Measurements from ENCODE around the gene CDHR5.
"Not testable (repeated sequence)": the region's sequence is repeated elsewhere in the genome, so short reads cannot be mapped to it uniquely, and the experiment has no call there.

The CDHR5 gene

DNA sequence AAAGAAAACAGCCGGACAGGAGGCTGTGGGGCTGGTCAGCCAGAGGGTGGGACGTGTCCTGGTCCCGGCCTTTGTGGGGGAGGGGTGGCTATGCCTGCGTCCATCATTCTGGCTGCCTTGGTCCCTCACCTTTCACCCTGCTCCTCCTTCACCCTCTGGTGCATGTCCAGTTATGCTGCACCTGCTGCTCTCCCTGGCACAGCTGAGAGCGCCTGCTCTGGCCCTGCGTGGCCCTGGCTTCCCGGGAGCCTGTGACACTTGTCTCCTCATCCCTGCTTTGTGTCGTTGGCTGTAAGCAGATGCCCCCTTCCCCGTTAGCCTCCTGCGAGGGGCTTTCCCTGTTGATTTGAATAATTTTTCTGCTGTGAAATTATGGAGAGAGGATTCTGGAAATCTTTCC is 31.8 kb downstream of the CDHR5 start:
- DNase-seq (ENCODE audit: insufficient read length, low spot score) (no peak), FAIRE-seq (no peak)

GRCh38 chr11:592501-592900 is 32.3 kb downstream of the CDHR5 start:
- DNase-seq (ENCODE audit: insufficient read length, low spot score): no peak
- FAIRE-seq: no peak

DNA sequence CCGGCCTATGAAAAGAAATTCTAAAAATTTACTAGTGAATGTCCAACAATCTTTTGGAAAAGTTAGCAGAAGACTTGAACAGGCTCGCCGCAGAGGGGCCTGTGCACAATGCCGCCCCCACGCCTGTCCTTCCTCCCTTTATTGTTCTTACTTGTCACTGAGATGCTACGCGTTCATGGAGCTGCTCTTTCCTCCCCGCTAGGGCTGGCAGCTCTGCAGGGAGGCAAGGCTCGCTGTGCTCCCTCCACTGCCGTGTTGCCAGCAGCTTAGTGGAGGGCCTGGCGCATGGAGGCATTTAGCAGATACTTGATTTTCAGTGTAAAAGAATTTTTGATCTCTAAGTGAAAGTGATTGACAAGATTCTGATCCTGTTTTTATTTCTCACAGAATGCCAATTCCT is 33.8 kb downstream of the CDHR5 start:
- DNase-seq (ENCODE audit: insufficient read length, low spot score) (no peak), FAIRE-seq (no peak)

- no peak for FAIRE-seq
- no peak for DNase-seq (ENCODE audit: insufficient read length, low spot score)
Measured at GRCh38 chr11:589798-590197, 35.0 kb downstream of the CDHR5 start.

- FAIRE-seq (no peak), DNase-seq (ENCODE audit: insufficient read length, low spot score) (no peak)
Measured at GRCh38 chr11:587978-588380, 36.8 kb downstream of the CDHR5 start.

DNA sequence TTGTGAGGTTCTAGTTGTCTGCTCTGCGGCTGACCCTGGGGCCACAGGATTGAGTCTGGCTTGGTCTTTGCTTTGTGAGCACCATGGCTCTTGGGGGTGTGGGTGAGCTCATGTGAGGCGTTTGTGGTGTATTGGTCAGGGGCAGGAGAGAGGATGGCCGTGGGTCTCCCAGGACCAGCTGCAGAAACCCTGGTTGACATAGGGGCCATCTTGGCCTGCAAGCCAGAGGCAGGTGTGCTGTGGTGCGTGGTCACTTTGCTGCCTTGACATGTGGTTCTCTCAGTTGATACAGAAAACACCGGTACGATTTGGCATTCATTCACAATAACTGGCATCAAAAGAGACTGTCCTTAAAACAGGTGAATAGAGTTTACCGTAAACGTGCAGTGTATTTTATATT is 37.2 kb downstream of the CDHR5 start:
- FAIRE-seq (no peak), DNase-seq (ENCODE audit: insufficient read length, low spot score) (no peak)

DNA sequence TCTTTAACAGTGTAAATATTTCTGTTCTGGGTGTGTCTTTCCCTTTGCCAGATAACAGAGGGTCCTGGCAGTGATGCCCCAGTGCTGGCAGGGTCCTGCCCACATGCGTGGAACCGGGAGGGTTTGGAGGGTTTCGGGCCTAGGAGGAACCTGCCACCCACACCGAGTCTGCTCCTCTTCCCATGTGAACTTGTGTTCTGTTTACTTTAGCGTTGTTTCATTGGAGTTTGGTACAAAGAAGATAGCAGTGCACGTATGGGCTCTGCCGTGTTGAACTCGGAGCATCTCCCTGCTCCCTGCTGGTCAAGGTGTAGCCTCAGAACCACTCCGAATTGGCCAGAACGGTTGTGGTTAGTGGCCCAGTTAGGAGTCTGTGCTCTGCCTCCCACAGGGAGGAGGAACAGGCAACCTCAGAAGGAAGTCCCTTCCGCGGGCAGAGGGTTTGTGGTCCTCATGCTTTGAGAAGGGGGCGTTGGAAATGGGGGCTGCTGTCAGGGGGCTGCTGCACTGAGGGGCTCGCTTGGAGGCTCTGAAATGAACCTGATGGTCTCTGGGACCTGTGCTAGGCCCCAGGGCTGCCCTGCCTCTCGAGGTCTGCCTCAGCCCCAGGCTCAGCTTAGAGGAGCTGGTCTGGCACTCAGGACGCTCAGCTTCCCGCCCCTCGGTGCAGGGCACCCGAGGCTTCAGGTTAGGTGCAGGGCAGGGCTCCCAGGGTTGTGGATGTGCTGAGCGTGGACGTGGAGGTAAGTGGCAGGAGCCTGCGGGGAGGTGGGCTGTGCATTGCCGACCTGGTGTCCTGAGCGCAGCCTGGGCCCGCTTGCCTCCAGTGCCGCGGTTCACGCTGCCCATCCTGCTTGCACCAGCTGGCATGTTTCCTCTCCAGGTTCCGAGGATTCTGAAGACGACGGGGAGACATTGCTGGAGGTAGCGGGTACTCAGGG is 38.1 kb downstream of the CDHR5 start:
- DNase-seq (ENCODE audit: insufficient read length, low spot score) (no peak), FAIRE-seq (no peak)

DNA sequence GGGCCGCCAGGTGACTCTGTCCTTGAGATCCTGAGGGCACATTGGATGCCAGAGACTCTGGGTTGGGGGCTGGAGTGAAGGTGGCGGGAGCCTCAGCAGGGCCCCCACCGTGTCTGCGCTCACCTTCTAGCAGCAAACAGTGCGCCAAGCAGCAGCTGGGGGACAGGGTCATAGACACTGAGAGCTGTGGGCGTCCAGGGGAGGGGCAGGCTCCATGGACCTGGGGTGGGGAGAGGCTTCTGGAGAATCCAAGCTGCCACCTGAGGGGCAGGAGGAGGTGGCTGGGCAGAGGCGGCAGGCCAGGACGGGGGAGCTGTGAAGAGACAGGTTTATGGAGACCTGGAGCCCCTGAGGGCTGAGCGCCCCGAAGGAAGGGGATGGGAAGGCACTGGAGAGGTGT is 40.5 kb downstream of the CDHR5 start:
- DNase-seq (ENCODE audit: insufficient read length, low spot score) (no peak), FAIRE-seq (no peak)

GRCh38 chr11:581752-582151 is 43.0 kb downstream of the CDHR5 start:
- DNase-seq (ENCODE audit: insufficient read length, low spot score) (no peak), FAIRE-seq (no peak)

DNA sequence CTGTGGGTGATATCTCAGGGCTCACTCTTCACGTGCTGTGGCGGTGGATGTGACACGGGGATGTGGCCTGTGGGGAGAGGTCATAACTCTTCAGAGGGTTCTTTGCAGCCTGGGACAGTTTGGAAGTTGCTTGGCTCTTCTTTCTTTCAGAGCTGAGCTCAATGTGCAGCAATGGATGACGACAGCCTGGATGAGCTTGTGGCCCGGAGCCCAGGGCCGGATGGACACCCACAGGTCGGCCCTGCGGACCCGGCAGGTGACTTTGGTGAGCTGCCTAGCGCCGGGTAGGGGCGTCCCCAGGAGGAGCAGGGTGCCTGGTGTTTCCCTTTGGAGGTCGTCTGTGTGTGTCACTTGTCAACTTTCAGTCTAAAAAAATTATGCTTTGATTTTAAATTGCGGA is 43.4 kb downstream of the CDHR5 start:
- FAIRE-seq (no peak), DNase-seq (ENCODE audit: insufficient read length, low spot score) (no peak)

DNA sequence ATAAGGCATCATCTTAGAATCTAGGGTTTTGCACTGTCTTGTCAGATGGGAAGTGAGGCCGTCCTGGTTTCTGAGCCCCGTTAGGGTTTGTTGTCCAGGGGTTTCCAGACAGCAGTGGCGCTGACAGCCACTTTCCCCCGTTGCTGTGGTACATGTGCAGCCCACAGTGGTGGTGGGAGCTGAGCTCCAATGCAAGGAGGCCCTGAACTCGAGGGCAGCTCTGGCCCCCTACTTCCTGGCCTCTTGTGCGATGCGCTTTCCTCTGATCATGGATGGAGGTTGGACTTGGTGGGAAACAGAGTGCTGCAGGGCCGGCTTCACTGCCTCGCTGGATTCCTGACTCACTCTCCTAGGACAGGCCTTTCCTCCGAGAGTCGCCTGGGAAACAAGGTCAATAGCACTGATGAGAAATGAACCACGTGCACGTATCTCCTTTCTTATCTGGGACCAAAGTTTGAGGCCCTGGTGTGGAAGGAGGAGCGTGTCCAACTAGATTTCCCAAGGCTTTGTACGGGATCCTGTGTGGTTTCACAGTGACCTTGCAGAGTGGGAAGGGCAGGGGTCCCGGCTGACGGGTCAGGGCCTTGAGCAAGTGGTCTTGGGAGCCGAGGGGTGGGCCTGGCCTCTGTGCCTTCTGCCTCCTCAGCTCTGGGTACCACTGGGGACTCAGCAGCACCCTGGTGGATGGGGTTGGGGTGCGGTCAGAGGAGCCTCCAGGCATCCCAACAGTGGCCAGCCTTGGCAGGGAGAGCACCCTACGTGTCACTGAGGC is 44.7 kb downstream of the CDHR5 start:
- no peak for DNase-seq (ENCODE audit: insufficient read length, low spot score)
- FAIRE-seq: no peak

- FAIRE-seq: no peak
- no peak for DNase-seq (ENCODE audit: insufficient read length, low spot score)
Measured at GRCh38 chr11:578276-579035, 46.3 kb downstream of the CDHR5 start.

DNA sequence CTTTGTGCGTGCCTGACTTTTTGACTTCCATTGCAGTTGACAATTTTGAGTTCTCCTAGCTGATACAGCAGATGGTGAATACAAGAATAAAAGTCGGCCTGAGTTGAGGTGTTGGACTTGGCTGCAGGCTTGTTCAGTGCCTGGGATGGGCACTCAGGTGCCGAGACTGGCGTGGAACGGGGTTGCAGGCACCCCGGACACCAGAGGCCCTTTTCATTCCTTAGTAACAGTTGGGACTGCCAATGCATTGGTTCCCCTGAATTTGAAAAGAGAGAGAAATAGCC is 47.2 kb downstream of the CDHR5 start:
- no peak for FAIRE-seq

GRCh38 chr11:576811-577610 is 47.7 kb downstream of the CDHR5 start:
- FAIRE-seq (peak; percentile 48), DNase-seq (ENCODE audit: insufficient read length, low spot score) (no peak)

More for the DNA sequence above, 47.2 kb downstream of the CDHR5 start:
- DNase-seq (ENCODE audit: insufficient read length, low spot score): no peak

GRCh38 chr11:575996-576768 is 48.6 kb downstream of the CDHR5 start, which contains the start of gene PHRF1:
PHRF1 (plus strand) TSS chr11:576470; CDS start chr11:581513, 5,043 bp downstream.
- DNase-seq (ENCODE audit: insufficient read length, low spot score) (peak; percentile 100), FAIRE-seq (peak; percentile 97)

DNA sequence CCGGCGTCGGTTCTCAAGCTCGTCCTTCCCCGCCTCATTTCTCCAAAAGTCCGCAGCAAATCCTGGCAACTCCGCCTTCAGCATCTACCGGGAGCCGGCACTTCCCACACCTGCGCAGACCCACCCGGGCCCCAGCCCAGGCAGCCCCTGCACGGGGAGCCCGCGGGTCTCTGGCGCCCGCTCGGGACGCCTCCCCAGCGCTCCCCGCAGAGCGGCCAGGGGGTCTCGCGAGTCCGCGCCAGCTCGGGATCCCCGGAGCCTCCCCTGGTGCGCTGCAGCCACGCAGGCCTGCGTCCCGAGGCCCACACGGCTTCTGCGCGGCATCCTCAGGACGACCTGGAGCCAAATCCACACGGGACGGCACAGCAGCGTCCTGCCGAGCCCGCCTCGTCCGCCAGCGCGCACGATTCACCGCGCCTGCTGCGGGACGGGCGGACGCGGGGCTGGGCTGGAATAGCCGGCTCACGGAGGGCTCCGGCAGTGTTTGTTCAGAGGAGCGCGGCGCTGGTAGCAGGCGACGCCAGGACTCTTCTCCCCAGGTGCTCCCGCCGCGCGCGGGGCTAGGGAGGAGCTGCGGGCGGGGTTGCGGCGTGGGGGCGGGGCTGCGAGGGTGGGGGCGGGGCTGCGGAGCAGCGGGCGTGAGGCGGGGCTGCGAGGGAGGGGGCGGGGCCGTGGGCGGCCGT is 49.3 kb downstream of the CDHR5 start:
- FAIRE-seq: no peak

GRCh38 chr11:574632-575312 is 50.0 kb downstream of the CDHR5 start:
- FAIRE-seq (peak; percentile 67), DNase-seq (ENCODE audit: insufficient read length, low spot score) (no peak)

More for the DNA sequence above, 49.3 kb downstream of the CDHR5 start:
- DNase-seq (ENCODE audit: insufficient read length, low spot score): peak; percentile 77

GRCh38 chr11:574031-574570 is 50.7 kb downstream of the CDHR5 start:
- DNase-seq (ENCODE audit: insufficient read length, low spot score); FAIRE-seq: not testable (repeated sequence)

All from GM19239 (cell line).